Left kidney (tissue), 8 donors: ENCODE data around the gene LRRC1. TPM values are rescaled to one million over a fixed set of nuclear protein-coding genes. Genes with fewer than 3 reads are reported as not detected.
"Not testable (repeated sequence)": the region's sequence is repeated elsewhere in the genome, so short reads cannot be mapped to it uniquely, and the experiment has no call there.

Source experiments
- DNase-seq: peaks from one replicate; pipeline ENCODE4 v3.0.0-alpha.2; 2013
- long read RNA-seq, 8 donors: transcript quantifications; one replicate each; lab custom pipeline, GENCODE V29; 2026
- polyA plus RNA-seq: library from polyadenylated mRNA; unstranded; fragments of 120-200 nt; gene quantifications from one replicate; pipeline ENCODE4 v1.2.1, GENCODE V29; 2013; ENCODE audit not compliant: insufficient read length

Gene LRRC1
- polyA plus RNA-seq: 32.2 TPM
- long read RNA-seq, donor 1, partial matches to known transcripts: 7 of 8 reads
- long read RNA-seq, donor 1, other reads (novel, unspliced or antisense): 0 of 8 reads
- long read RNA-seq, donor 2, partial matches to known transcripts: 0 of 3 reads
- long read RNA-seq, donor 2, other reads (novel, unspliced or antisense): 0 of 3 reads
- long read RNA-seq, donor 3, partial matches to known transcripts: 0 of 1 reads
- long read RNA-seq, donor 3, other reads (novel, unspliced or antisense): 0 of 1 reads
- long read RNA-seq, donor 4, partial matches to known transcripts: 0 of 1 reads
- long read RNA-seq, donor 4, other reads (novel, unspliced or antisense): 0 of 1 reads
- long read RNA-seq, donor 5, partial matches to known transcripts: 0 of 5 reads
- long read RNA-seq, donor 5, other reads (novel, unspliced or antisense): 0 of 5 reads
- long read RNA-seq, donor 6, partial matches to known transcripts: 0 of 1 reads
- long read RNA-seq, donor 6, other reads (novel, unspliced or antisense): 0 of 1 reads
- long read RNA-seq, donor 7, partial matches to known transcripts: 9 of 12 reads
- long read RNA-seq, donor 7, other reads (novel, unspliced or antisense): 0 of 12 reads
- long read RNA-seq, donor 8, partial matches to known transcripts: 0 of 1 reads
- long read RNA-seq, donor 8, other reads (novel, unspliced or antisense): 0 of 1 reads

DNA sequence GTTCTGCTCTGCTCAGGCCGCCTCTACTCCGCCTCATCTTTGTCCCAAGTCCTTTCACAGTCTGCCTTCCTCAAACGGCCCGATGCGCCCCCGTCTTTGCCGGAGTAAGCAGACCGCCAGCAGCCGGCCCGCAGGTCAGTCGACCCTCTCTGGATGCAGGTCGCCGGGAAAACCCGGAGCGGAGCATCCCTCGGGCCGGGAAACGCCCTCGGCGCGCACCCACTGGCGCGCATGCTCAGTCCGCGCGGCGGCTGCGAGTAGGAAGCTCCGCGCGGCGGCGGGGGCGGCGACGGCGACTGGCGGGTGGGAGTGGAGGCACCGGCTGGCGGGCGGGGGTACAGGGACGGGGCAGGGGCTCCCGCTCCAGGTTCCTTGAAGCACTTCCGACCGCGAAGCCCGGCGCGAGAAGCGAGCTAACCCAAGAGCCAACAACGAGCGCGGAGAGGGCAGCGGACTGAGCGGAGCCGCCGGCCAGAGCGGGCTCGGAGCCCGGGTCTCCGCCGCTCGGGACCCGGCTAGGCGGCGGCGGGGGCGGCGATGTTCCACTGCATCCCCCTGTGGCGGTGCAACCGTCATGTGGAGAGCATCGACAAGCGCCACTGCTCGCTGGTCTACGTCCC is at the start of gene LRRC1:
TSS of gene LRRC1 (plus strand) at position 286 of the 620 bp plus-strand sequence. CDS start at position 538, 252 bp downstream.
- DNase-seq: peak; percentile 95

DNA sequence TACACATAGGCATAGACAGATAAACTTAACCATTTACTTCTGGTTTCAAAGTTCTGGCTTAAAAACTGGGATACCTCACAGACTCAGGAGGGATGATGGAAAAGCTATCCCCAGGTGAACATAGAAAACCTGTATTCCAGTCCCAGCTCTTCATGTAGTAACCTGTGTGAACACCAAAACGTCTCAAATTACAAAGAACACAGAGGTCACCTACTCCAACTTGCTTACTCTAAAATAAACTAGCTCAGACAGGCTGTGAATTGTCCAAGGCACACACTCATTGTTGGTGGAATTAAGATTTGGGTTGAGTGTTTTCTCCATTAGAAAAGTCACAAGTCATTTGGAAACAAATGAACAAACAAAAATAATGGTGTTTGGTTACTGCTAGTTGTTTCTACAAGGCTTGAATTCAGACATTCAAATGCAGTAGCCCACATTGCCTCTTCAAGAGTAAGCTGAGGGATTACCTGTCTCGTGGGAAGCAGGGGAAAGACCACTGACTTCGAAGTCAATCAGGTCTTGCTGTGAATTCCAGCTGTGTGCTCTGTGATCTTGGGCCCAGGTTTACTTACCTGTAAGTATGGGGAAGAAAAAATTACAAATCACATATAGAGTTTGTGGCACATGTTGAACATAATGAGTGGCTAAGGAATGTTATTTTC is 48.2 kb upstream of the LRRC1 start:
- peak; percentile 35 for DNase-seq

GRCh38 chr6:53750052-53750650 is 44.7 kb upstream of the LRRC1 start:
- DNase-seq: no peak

DNA sequence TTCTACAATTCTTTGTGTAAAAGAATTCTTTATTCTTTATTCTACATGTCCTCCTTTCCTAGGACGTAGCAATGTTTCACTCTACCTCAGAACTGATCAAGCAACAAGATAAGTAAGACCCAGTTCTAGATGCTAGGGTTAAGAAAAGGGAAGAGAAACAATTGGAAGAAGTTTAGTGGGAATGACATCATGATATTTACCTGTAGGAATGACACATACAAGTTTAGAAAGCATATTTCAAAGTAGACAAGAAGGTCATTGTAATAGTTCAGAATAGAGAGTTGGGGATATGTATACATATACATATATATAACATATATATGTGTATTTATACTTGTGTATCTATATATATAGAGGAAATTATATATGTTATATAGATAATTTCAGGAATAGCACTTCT is 43.4 kb upstream of the LRRC1 start:
- DNase-seq: no peak

GRCh38 chr6:53752440-53752839 is 42.4 kb upstream of the LRRC1 start:
- no peak for DNase-seq

- no peak for DNase-seq
These were observed 41.9 kb upstream of the LRRC1 start for GRCh38 chr6:53752856-53753255.

GRCh38 chr6:53754330-53754729 is 40.5 kb upstream of the LRRC1 start:
- no peak for DNase-seq

- no peak for DNase-seq
These were observed 38.4 kb upstream of the LRRC1 start for GRCh38 chr6:53756396-53756795.

DNA sequence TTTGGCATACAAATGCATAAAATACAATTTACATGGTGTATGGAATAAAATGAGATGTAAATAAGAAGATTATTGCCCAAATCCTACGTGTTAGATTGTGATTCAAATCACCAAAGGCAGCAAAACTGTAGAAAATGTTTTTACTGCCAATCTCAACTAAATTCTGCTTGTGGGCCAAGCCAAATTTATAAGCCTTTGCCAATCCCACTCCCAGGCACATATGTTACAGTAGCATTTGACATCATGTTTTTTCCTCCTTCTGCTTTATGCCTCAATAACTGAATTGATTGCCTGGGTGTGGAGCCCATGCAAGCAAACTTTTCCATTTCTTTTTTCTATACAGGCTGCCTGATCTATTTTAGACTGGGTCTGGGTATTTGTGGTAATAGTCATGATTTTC is 36.3 kb upstream of the LRRC1 start:
- DNase-seq: no peak

DNA sequence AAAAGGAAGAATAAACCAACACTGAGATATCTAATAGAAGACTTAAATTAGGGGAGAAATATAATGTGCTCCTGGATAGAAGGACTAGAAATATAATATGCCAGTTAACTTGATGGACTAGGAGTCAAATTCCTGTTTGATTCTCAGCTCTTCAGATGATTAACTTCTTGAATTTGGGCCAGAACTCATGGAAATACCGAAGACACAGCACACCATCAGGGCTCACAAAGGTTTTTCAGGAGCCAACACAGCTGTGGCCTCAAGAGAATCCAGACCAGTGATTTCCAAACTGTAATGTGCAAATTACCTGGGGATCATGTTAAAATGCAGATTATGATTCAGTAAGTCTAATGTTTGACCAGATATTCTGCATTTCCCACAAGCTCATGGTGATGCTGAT is 33.8 kb upstream of the LRRC1 start:
- no peak for DNase-seq

DNA sequence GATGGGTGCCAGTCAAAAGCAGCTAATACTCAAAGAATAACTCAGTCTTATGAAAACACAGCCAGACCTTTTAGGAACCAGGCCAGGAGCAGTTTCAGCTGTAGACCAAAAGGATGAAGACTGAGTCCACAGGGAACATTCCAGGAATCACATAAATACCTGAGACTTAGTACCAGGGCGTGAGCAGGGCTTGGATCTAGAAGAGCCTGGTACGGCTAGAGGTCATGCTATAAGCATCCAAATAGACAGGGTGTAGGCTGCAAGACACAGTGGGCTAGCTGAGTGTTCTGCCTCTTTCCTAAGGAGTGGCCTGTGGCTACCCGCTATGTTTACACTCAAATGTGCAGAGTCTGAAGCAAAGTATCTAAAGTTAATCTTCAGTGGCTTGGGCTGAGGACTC is 29.5 kb upstream of the LRRC1 start:
- no peak for DNase-seq

DNA sequence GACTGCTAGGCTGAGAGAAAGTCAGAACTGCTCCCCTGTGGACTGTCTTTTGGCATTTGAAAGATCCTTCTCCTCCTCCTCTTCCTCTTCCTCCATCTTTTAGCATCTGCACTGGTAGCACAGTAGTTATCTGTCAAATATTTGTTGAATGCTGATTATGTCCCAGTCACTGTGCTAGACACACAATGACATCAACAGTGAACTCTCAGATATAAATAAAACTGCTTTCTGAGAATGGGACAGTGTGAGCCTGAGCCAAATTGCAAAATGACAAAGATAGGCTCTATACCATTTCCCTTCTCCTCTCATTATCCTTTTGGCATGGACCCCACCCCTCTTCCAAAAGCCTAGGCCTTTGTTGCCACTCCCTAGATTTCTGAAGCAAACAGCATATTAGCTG is 27.9 kb upstream of the LRRC1 start:
- no peak for DNase-seq

DNA sequence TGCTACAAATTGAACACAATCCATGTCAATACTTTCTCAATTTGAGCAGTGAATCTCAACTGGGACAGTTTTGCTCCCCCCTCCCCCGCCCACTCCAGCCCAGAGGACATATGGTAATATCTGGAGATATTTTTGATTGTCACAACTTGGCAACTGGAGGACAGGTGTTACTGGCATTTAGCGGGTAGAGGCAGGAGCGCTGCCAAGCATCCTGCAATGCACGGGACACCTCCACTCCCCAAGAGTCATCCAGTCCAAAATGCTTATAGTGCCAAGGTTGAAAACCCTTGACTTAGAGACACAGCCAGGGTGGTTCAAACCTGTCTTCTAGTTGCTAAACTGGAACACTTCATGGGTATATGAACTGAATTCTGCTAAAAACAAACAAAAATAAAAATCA is 26.9 kb upstream of the LRRC1 start:
- no peak for DNase-seq

DNA sequence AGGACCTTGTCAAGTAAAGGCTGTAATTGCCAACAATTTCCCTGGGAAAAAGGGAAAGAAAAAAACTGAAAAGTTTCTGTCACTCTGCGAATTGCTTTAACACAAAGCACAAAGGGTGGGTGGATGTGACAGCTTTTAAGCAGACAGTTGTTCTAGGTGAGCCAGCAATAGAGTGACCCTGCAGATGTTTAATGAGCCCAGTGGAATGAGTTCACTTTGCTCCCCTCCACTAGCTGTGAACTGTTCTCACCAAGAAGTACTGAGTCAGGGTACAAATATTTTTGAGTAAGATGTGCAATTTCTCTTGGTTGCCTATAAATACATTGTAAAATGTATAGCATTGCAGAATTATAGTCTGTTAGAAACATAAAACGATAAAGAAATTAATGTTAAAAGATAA is 26.2 kb upstream of the LRRC1 start:
- DNase-seq: no peak

DNA sequence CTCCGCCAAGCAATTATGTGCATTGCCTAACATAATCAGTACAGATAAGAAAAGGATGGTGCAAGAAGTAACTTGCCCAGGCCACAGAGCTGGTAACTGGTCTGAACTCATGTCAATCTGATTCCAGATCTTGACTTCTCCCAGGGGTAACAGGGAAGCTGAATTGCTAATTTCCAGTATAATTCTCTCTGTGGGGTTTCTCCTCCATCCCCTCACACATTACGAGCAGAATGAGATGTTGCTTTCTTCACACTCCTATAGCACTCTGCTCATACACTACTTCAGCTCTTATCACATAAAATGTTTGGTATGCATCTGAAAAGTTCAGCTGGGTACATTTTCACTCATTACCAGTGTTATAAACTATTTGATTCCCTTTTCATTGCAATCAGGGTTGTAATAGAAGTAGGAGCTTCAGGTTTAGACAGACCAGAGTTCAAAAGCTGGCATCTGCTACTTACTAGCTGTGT is 24.0 kb upstream of the LRRC1 start:
- no peak for DNase-seq

GRCh38 chr6:53771785-53772624 is 22.8 kb upstream of the LRRC1 start:
- DNase-seq: no peak

DNA sequence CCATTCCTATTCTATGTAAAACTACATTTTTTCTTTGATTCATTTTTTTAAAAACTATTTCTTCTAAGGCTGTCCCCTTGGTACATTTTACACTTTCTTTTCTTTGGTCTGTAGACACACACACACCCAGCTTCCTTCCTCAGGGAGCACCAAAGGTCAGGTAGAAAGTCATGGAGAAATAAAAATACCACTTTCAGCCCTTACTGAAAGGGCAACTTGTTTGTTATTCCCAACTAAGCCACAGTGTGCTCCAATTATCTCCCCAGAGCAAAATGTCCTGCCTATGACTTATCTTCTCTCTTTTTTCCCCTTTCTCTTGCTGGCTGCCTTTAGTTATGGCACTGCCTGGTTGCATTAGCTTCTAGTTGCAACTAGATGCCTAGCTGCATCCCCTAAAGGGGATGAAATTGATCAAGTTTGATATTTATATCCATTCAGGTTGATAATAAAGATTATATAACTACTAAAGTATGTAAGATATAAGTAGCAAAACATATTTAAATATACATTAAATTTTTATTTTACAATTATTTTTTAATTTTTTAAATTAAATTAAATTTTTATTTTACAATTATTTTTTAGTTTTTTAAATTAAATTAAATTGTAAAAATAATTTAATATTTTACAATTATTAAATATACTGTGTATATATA is 21.6 kb upstream of the LRRC1 start:
- DNase-seq: no peak

GRCh38 chr6:53776152-53776551 is 18.7 kb upstream of the LRRC1 start:
- DNase-seq: not testable (repeated sequence)

DNA sequence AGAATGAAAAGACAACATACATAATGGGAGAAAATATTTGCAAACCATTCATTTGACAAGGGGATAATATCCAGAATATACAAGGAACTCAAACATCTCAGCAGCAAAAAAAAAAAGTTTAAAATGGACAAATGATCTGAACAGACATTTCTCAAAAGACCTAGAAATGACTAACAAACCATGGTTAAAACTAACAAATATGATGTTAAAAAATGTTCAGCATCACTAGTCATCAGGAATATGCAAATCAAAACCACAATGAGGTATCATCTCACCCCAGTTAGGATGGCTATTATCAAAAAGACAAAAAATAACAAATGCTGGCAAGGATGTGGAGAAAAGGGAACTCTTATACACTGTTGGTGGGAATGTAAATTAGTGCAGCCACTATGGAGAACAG is 9.8 kb upstream of the LRRC1 start:
- DNase-seq: not testable (repeated sequence)

DNA sequence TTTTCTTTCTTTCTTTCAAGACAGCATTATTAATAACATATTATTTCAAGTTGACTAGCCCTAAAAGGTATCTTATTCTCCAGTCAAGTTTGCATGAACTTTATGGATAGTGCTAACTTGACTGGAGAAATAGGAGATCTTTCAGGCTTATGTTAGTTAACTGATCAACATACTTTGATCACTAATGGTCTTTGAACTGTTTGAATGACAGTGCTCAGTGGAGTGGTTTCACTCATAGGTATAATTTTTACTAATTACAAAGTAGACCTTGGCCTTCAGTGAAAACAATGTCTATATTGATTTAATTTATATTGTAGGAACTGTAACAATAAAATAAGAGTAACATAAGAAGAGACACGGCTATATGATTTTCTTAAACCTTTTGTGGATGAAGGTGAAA is 8.0 kb upstream of the LRRC1 start:
- DNase-seq: no peak

DNA sequence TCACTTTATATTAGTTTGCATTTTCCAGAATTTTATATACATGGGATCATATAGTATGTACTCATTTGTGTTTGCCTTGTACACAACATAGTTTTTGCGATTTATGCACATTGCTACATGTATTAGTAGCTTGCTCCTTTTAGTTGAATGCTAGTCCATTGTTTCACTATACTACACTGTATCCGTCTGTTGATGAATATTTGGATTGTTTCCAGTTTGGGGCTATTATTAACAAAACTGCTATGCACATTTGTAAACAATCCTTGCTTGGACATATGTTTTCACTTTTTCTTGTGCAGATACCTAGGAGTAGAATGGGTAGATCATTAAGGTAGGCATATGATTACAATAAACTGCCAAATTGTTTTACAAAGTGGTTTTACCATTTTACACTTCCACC is 3.9 kb upstream of the LRRC1 start:
- no peak for DNase-seq
